ENCODE measurements around the gene MLLT3. TPM values are rescaled to one million over a fixed set of nuclear protein-coding genes. Genes with fewer than 3 reads are reported as not detected.

MLLT3 gene
- total and polyA plus RNA-seq, 10 donors, result 2.8 to 15.2 (median 10.6) TPM

- no peaks in the 10 kb centered on the region for H3K9me3 ChIP-seq
- no peaks in the 10 kb centered on the region for H3K36me3 ChIP-seq
- H3K27ac ChIP-seq, result no peak overlapping the region
- WGBS, 5 donors, result 86 to 96% (median 92%) methylated on average over 2 of the region's 2 CpGs
- H3K4me3 ChIP-seq, result no peak overlapping the region
- no peaks in the 10 kb centered on the region for H3K27me3 ChIP-seq (replicated peaks in 1 of 7)
- no peak for TF ChIP-seq POLR2AphosphoS5 (IDR thresholded peaks at IDR 0.05)
- TF ChIP-seq CTCF (IDR thresholded peaks at IDR 0.05 in 8 of 11, conservative IDR thresholded peaks at IDR 0.05 in 3 of 11), result no peak
- no peak for TF ChIP-seq POLR2A (IDR thresholded peaks at IDR 0.05)
- peaks cover 0 to 4% (median 0%) of the 10 kb centered on the region in 6 donors for H3K4me1 ChIP-seq
- no peak for DNase-seq
- intact Hi-C loops (cut with DNase I; ENCODE audit: low total_unique reads), result no loop called here
Measured at GRCh38 chr9:20524776-20525175, 97.5 kb downstream of the MLLT3 start.

GRCh38 chr9:20518737-20519136 lies 103.6 kb downstream of the MLLT3 start:
- no peak overlapping the region for H3K27ac ChIP-seq
- no peak overlapping the region for H3K4me3 ChIP-seq
- intact Hi-C loops (cut with DNase I; ENCODE audit: low total_unique reads), result no loop called here
- H3K4me1 ChIP-seq, result no peaks in the 10 kb centered on the region
- 88 to 100% (median 94%) methylated on average over 1 of the region's 1 CpG for WGBS, 5 donors
- DNase-seq, result no peak
- H3K27me3 ChIP-seq (replicated peaks in 1 of 7), result no peaks in the 10 kb centered on the region
- TF ChIP-seq POLR2A (IDR thresholded peaks at IDR 0.05) (no peak), CTCF (IDR thresholded peaks at IDR 0.05 in 8 of 11, conservative IDR thresholded peaks at IDR 0.05 in 3 of 11) (no peak), POLR2AphosphoS5 (IDR thresholded peaks at IDR 0.05) (no peak)
- H3K36me3 ChIP-seq, result no peaks in the 10 kb centered on the region
- H3K9me3 ChIP-seq, result no peaks in the 10 kb centered on the region

GRCh38 chr9:20513126-20513913 lies 109.0 kb downstream of the MLLT3 start:
- 86 to 92% (median 90%) methylated on average over 11 of the region's 11 CpGs for WGBS, 5 donors
- no peaks in the 10 kb centered on the region for H3K27me3 ChIP-seq (replicated peaks in 1 of 7)
- no peaks in the 10 kb centered on the region for H3K36me3 ChIP-seq
- TF ChIP-seq POLR2AphosphoS5 (IDR thresholded peaks at IDR 0.05), result no peak
- no peak for TF ChIP-seq POLR2A (IDR thresholded peaks at IDR 0.05)
- no peak for TF ChIP-seq CTCF (IDR thresholded peaks at IDR 0.05 in 8 of 11, conservative IDR thresholded peaks at IDR 0.05 in 3 of 11)
- no peaks in the 10 kb centered on the region for H3K9me3 ChIP-seq
- DNase-seq, result no peak
- no peak overlapping the region for H3K4me3 ChIP-seq
- intact Hi-C loops (cut with DNase I; ENCODE audit: low total_unique reads), result no loop called here
- peaks cover 0 to 5% (median 2%) of the 10 kb centered on the region in 6 donors for H3K4me1 ChIP-seq
- no peak overlapping the region for H3K27ac ChIP-seq

- H3K36me3 ChIP-seq, result no peaks in the 10 kb centered on the region
- TF ChIP-seq POLR2A (IDR thresholded peaks at IDR 0.05) (no peak), POLR2AphosphoS5 (IDR thresholded peaks at IDR 0.05) (no peak), CTCF (IDR thresholded peaks at IDR 0.05 in 8 of 11, conservative IDR thresholded peaks at IDR 0.05 in 3 of 11) (no peak)
- H3K4me1 ChIP-seq, result peaks cover 0 to 12% (median 4%) of the 10 kb centered on the region in 6 donors
- no peak for DNase-seq
- intact Hi-C loops (cut with DNase I; ENCODE audit: low total_unique reads), result no loop called here
- H3K27ac ChIP-seq, result no peak overlapping the region
- H3K9me3 ChIP-seq, result no peaks in the 10 kb centered on the region
- no peaks in the 10 kb centered on the region for H3K27me3 ChIP-seq (replicated peaks in 1 of 7)
- no peak overlapping the region for H3K4me3 ChIP-seq
- WGBS, 5 donors, result 63 to 78% (median 66%) methylated on average over 2 of the region's 2 CpGs
Measured at GRCh38 chr9:20512636-20513035, 109.7 kb downstream of the MLLT3 start.

All from spleen (tissue), 11 donors.